Activated CD4-positive, alpha-beta T cell treated with anti-CD3 and anti-CD28 coated beads for 4 hours (primary cell): Measurements from ENCODE around the gene NRCAM.
"Not testable (repeated sequence)": the region's sequence is repeated elsewhere in the genome, so short reads cannot be mapped to it uniquely, and the experiment has no call there.

Experiments used
- DNase-seq, 2 donors: peaks; one replicate each; pipeline ENCODE4 v3.0.0-alpha.2; 2020

NRCAM gene

GRCh38 chr7:108455998-108456677 lies at the start of gene NRCAM:
NRCAM (minus strand) TSS chr7:108456436; CDS start chr7:108240064, 216,372 bp downstream.
- DNase-seq: no peak

- DNase-seq: not testable (repeated sequence)
Observed at GRCh38 chr7:108504576-108504975, 48.3 kb upstream of the NRCAM start.

GRCh38 chr7:108503112-108504026 lies 47.1 kb upstream of the NRCAM start:
- DNase-seq: no peak

- no peak for DNase-seq
Observed at GRCh38 chr7:108499566-108499965, 43.3 kb upstream of the NRCAM start.

GRCh38 chr7:108498481-108498880 lies 42.2 kb upstream of the NRCAM start:
- no peak for DNase-seq

GRCh38 chr7:108497082-108497725 lies 41.0 kb upstream of the NRCAM start:
- peak; percentile 21 to 53 for DNase-seq

- no peak for DNase-seq
Observed at GRCh38 chr7:108492742-108493141, 36.5 kb upstream of the NRCAM start.

GRCh38 chr7:108488768-108489538 lies 32.7 kb upstream of the NRCAM start:
- no peak for DNase-seq

GRCh38 chr7:108487646-108488045 lies 31.4 kb upstream of the NRCAM start:
- DNase-seq: no peak

GRCh38 chr7:108486291-108486966 lies 30.2 kb upstream of the NRCAM start:
- DNase-seq: no peak

- no peak for DNase-seq
Observed at GRCh38 chr7:108484137-108484536, 27.9 kb upstream of the NRCAM start.

GRCh38 chr7:108480311-108480710 lies 24.1 kb upstream of the NRCAM start:
- DNase-seq: no peak

GRCh38 chr7:108479751-108480150 lies 23.5 kb upstream of the NRCAM start:
- no peak for DNase-seq

GRCh38 chr7:108479118-108479517 lies 22.9 kb upstream of the NRCAM start:
- DNase-seq: no peak

GRCh38 chr7:108468246-108468645 lies 12.0 kb upstream of the NRCAM start:
- DNase-seq: no peak

GRCh38 chr7:108467391-108467790 lies 11.2 kb upstream of the NRCAM start:
- no peak for DNase-seq

GRCh38 chr7:108466322-108466721 lies 10.1 kb upstream of the NRCAM start:
- DNase-seq: not testable (repeated sequence)

GRCh38 chr7:108464743-108465142 lies 8.5 kb upstream of the NRCAM start:
- no peak for DNase-seq

GRCh38 chr7:108463613-108464012 lies 7.4 kb upstream of the NRCAM start:
- no peak for DNase-seq

- no peak for DNase-seq
Observed at GRCh38 chr7:108461840-108462239, 5.6 kb upstream of the NRCAM start.

GRCh38 chr7:108460964-108461363 lies 4.7 kb upstream of the NRCAM start:
- DNase-seq: no peak

GRCh38 chr7:108459922-108460551 lies 3.8 kb upstream of the NRCAM start:
- no peak for DNase-seq
